Measurements from ENCODE around the gene ZNF668.

DNA sequence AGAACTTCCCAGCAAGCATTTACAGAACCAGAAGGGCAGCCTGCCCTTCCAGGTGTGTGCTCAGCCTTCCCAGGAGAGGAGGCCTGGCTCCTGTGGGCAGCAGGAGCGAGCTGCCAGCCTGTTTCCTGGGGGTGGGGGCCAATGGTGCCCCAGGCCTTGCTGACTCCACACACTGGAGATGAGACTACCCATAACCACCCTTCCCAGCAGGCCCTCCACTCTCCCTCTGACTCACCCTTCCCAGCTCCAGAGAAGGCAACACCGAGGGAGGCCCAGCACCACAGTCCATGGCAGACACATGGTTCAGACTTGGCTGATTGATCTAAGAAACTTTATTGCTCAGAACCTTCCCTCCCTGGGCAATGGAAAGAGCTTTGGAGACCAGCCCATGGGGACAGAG, 16.5 kb upstream of the ZNF668 start:
- no peak for TF ChIP-seq CTCF (IDR thresholded peaks at IDR 0.05)
- no peak for TF ChIP-seq ZFX (IDR thresholded peaks at IDR 0.05; ENCODE audit: borderline replicate concordance)

Measured in 22Rv1 (cell line).